HepG2 (cell line): ENCODE measurements around the gene TBC1D21. TPM values are rescaled to one million over a fixed set of nuclear protein-coding genes. Genes with fewer than 3 reads are reported as not detected.

Experiments used
- ATAC-seq: fragments of 200-7000 bp; cut with Tn5 transposase; 3 replicates; pipeline ENCODE4 v1.9.1; 2020; ENCODE audit warnings: mild to moderate bottlenecking, moderate library complexity
- BruUV-seq: library from RNA; stranded (reverse); fragments of 400-500 nt; replicated peaks from 2 replicates; lab custom pipeline; 2021; lab: Mats Ljungman, UMichigan
- CTCF ChIA-PET: fragments of 300-600 bp; formaldehyde crosslinking; extraction: SDS; loops from one replicate; lab custom pipeline; 2021; ENCODE audit warnings: low total read pairs, inconsistent platforms, low intra/inter-chr PET ratio; lab: Yijun Ruan, JAX
- POLR2A ChIA-PET: fragments of 350-600 bp; sonication (Branson Sonifier 250); formaldehyde crosslinking; loops from one replicate; lab custom pipeline; 2020; ENCODE audit warnings: antibody characterized with exemption, inconsistent platforms; lab: Yijun Ruan, JAX
- DNase-seq: peaks from one replicate; pipeline ENCODE4 v3.0.0-alpha.2; 2015; ENCODE audit warnings: low spot score
- FAIRE-seq: peaks from 3 replicates; lab custom pipeline; 2011; peaks lifted over from hg19 to GRCh38; lab: Jason Lieb, UNC
- H2AFZ ChIP-seq: one replicate; pipeline ENCODE4 v1.6.1; 2011; ENCODE audit warnings: low read length, inconsistent platforms
- H3K27ac ChIP-seq: fragments of 300-600 bp; 3 replicates; pipeline ENCODE4 v1.8.0; 2011; ENCODE audit warnings: mixed run types, mild to moderate bottlenecking, mixed read lengths, low read length, inconsistent platforms; ENCODE audit not compliant: insufficient read depth; ENCODE audit errors: extremely low read length
- H3K27me3 ChIP-seq, 2 experiments: fragments of 200-600 bp in 1 of 2; 2 replicates in 1 of 2; 3 replicates in 1 of 2; pipeline versions ENCODE4 v1.6.0 to v1.8.0; 2011; ENCODE audit warnings: low read length in 2 of 2, mild to moderate bottlenecking in 2 of 2, moderate library complexity in 2 of 2, inconsistent platforms in 1 of 2; ENCODE audit not compliant: insufficient read depth in 2 of 2, control insufficient read depth in 1 of 2
- H3K36me3 ChIP-seq, 2 experiments: fragments of 200-600 bp in 1 of 2; replicated peaks in 1 of 2; 2 replicates in 1 of 2; 3 replicates in 1 of 2; pipeline versions ENCODE4 v1.5.1 to v1.8.0; 2011; ENCODE audit warnings: low read length in 2 of 2, inconsistent platforms in 1 of 2; ENCODE audit not compliant: insufficient read depth in 2 of 2, control insufficient read depth in 1 of 2
- H3K4me1 ChIP-seq: 2 replicates; pipeline ENCODE4 v1.5.1; 2012; ENCODE audit warnings: low read length, inconsistent platforms; ENCODE audit not compliant: insufficient read depth
- H3K4me2 ChIP-seq: 2 replicates; pipeline ENCODE4 v1.6.0; 2011; ENCODE audit warnings: low read depth, low read length, inconsistent platforms
- H3K4me3 ChIP-seq, 3 experiments: fragments of 200-600 bp in 1 of 3; sonication (generic), shearing (Covaris generic) in 1 of 3; replicated peaks in 1 of 3; 2 replicates each; pipeline ENCODE4 v1.5.1; 2011 to 2016; ENCODE audit warnings: low read length in 3 of 3, inconsistent platforms in 2 of 3, low read depth in 2 of 3, mild to moderate bottlenecking in 2 of 3, control low read depth in 1 of 3, mixed read lengths in 1 of 3; ENCODE audit not compliant: insufficient read depth in 1 of 3
- H3K79me2 ChIP-seq: one replicate; pipeline ENCODE4 v1.6.1; 2011; ENCODE audit warnings: low read length, inconsistent platforms; ENCODE audit not compliant: insufficient read depth
- H3K9ac ChIP-seq: 2 replicates; pipeline ENCODE4 v1.6.0; 2011; ENCODE audit warnings: mild to moderate bottlenecking, low read depth, low read length, inconsistent platforms; ENCODE audit not compliant: insufficient read depth
- H3K9me3 ChIP-seq: 2 replicates; pipeline ENCODE4 v1.5.1; 2012; ENCODE audit warnings: mild to moderate bottlenecking, low read length
- H4K20me1 ChIP-seq: 2 replicates; pipeline ENCODE4 v1.6.0; 2011; ENCODE audit warnings: inconsistent platforms, mild to moderate bottlenecking, low read length, moderate library complexity; ENCODE audit not compliant: insufficient read depth
- BCL6 ChIP-seq: IDR thresholded peaks from 2 replicates; pipeline ENCODE4 v1.6.1; 2016; ENCODE audit warnings: missing genetic modification reagents, missing compliant biosample characterization
- FOSL1 ChIP-seq: sonication (generic); formaldehyde crosslinking; IDR thresholded peaks from 2 replicates; pipeline ENCODE4 v1.9.0; 2021; ENCODE audit warnings: missing genetic modification reagents, borderline replicate concordance
- POLR2AphosphoS2 ChIP-seq: IDR thresholded peaks from 2 replicates; pipeline ENCODE4 v1.6.1; 2011; ENCODE audit warnings: low read depth, low read length, improper control_type of control experiment
- ZNF543 ChIP-seq: sonication (generic); formaldehyde crosslinking; IDR thresholded peaks from 2 replicates; pipeline ENCODE4 v1.4.0; 2020; ENCODE audit warnings: mild to moderate bottlenecking, missing genetic modification reagents
- ZNF552 ChIP-seq: sonication (generic); formaldehyde crosslinking; IDR thresholded peaks from 2 replicates; pipeline ENCODE4 v1.9.0; 2022; ENCODE audit warnings: missing genetic modification reagents, mild to moderate bottlenecking, borderline replicate concordance
- ZSCAN29 ChIP-seq: sonication (generic); formaldehyde crosslinking; conservative IDR thresholded peaks from 2 replicates; pipeline ENCODE4 v1.4.0; 2020; ENCODE audit warnings: mild to moderate bottlenecking, missing genetic modification reagents
- WGBS: methylation state at CpG from one replicate; pipeline ENCODE4 v1.1.6; 2017; ENCODE audit warnings: low lambda C conversion rate; 5-methylcytosine and 5-hydroxymethylcytosine counted together
- in situ Hi-C: cut with HindIII; loops from 2 replicates; pipeline ENCODE4 v1.10.0; 2017; ENCODE audit warnings: low pct_unique_long_range_greater_than_20kb; ENCODE audit not compliant: extremely low pct_ligation_motif_present
- intact Hi-C: fragments of 100-400 bp; cut with micrococcal nuclease; formaldehyde crosslinking; loops from one replicate; pipeline ENCODE4 v1.10.0; 2022; ENCODE audit not compliant: unreplicated experiment
- polyA plus RNA-seq, 8 experiments: library from polyadenylated mRNA; depleted of rRNA in 3 of 8; stranded (reverse) in 7 of 8; unstranded in 1 of 8; fragments of >200 nt; fragmentation: Illumina TruSeq in 4 of 8; extraction: Trizol in 4 of 8; gene quantifications; 2 replicates each; pipeline versions ENCODE4 v1.2.1 to v1.2.3, GENCODE V29; 2011 to 2016; ENCODE audit warnings: low read depth in 4 of 8, missing spikeins in 1 of 8, mixed read lengths in 1 of 8; ENCODE audit not compliant: insufficient read depth in 1 of 8
- total RNA-seq, 5 experiments: library from RNA; depleted of rRNA; stranded (reverse); fragments of >200 nt; fragmentation: Illumina TruSeq; extraction: Trizol; gene quantifications; 2 replicates each; pipeline ENCODE4 v1.2.3, GENCODE V29; 2016; ENCODE audit warnings: low read depth in 1 of 5
- TF ChIP-seq, protein P1 (sequence below): sonication (generic); formaldehyde crosslinking; IDR thresholded peaks from 2 replicates; pipeline ENCODE4 v1.4.0; 2020; ENCODE audit warnings: missing genetic modification reagents
- TF ChIP-seq, protein P2 (sequence below): sonication (generic); formaldehyde crosslinking; IDR thresholded peaks from 2 replicates; pipeline ENCODE4 v1.4.0; 2020; ENCODE audit warnings: missing genetic modification reagents
- TF ChIP-seq, protein P3 (sequence below): sonication (generic); formaldehyde crosslinking; IDR thresholded peaks from 2 replicates; pipeline ENCODE4 v1.8.0; 2022; ENCODE audit warnings: mild to moderate bottlenecking, missing genetic modification reagents, moderate library complexity
- TF ChIP-seq, protein P4 (sequence below): sonication (generic); formaldehyde crosslinking; conservative IDR thresholded peaks from 2 replicates; pipeline ENCODE4 v1.5.0; 2020; ENCODE audit warnings: missing genetic modification reagents
- TF ChIP-seq, protein P5 (sequence below): sonication (generic); formaldehyde crosslinking; IDR thresholded peaks from 2 replicates; pipeline ENCODE4 v1.4.0; 2020; ENCODE audit warnings: missing genetic modification reagents
- TF ChIP-seq, protein P6 (sequence below): sonication (generic); formaldehyde crosslinking; IDR thresholded peaks from 2 replicates; pipeline ENCODE4 v1.8.0; 2022; ENCODE audit warnings: mild to moderate bottlenecking, missing genetic modification reagents

TBC1D21 gene
- total and polyA plus RNA-seq, 2 of the 13 experiments (the other 11 are each of a cell fraction or from before 2014, with no cell fraction given) = not detected

DNA sequence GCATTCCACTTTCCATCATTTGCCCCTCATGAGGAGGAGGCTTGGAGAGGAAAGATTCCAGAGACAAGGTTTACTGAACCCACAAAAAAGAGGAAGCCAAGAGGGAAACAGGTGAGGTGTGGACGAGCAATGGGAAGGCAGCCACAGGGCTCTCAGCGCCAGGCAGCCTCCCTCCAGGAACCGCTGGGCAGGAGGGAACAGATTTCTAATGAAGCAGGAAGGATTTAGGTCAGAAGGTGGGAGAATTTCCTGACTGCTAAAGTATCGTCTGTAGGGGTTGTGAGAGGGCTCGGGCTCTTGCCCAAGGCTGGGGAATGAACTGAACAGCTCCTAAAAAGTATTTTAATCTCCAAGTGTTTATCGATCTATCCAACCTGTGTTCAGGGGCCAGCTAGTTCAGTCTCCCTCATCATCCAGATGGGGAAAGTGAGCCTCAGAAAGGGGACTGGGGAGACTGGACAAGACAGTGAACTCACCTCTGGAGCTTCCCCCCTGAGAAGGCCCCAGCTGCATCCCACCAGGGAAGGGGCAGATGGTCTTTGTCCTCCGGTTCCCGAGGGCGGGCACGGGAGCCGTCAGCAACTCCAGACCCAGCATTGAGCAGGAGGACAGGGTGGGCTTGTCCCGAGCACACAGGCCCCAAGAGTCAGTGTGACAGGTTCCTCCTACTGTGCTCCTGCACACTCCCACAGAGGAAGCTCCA is 63.4 kb downstream of the TBC1D21 start:
- Histone ChIP-seq H3K27ac (no peak overlapping the region), H3K9me3 (no peaks in the 10 kb centered on the region), H3K4me1 (peaks cover 15% of the 10 kb centered on the region), H2AFZ (no peak overlapping the region), H3K4me2 (no peak overlapping the region), H3K9ac (no peak overlapping the region), H3K36me3 (no peaks in the 10 kb centered on the region), H3K79me2 (no peaks in the 10 kb centered on the region), H3K4me3 (no peak overlapping the region), H4K20me1 (peaks cover 3% of the 10 kb centered on the region), H3K27me3 (peaks cover 4 to 27% of the 10 kb centered on the region in 2 experiments; a peak in 3 of 5 replicates)
- ChIA-PET CTCF (no interaction called here), POLR2A (no interaction called here)
- WGBS = 20% methylated on average over 11 of the region's 12 CpGs
- FAIRE-seq (no peak), ATAC-seq (no peak), DNase-seq (no peak)
- BruUV-seq = no TSS peak
- in situ Hi-C loops = no loop called here
- intact Hi-C loops = no loop called here
- TF ChIP-seq ZNF552 (CRISPR knock-in tag) (no peak), ZSCAN29 (no peak), FOSL1 (CRISPR knock-in tag) (no peak), POLR2AphosphoS2 (no peak), BCL6 (CRISPR knock-in tag) (no peak), ZNF543 (CRISPR knock-in tag) (no peak)
- TF ChIP-seq, protein P1, sequence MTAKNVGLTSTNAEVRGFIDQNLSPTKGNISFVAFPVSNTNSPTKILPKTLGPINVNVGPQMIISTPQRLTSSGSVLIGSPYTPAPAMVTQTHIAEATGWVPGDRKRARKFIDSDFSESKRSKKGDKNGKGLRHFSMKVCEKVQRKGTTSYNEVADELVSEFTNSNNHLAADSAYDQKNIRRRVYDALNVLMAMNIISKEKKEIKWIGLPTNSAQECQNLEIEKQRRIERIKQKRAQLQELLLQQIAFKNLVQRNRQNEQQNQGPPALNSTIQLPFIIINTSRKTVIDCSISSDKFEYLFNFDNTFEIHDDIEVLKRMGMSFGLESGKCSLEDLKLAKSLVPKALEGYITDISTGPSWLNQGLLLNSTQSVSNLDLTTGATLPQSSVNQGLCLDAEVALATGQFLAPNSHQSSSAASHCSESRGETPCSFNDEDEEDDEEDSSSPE (CRISPR knock-in tag) = no peak
- TF ChIP-seq, protein P2, sequence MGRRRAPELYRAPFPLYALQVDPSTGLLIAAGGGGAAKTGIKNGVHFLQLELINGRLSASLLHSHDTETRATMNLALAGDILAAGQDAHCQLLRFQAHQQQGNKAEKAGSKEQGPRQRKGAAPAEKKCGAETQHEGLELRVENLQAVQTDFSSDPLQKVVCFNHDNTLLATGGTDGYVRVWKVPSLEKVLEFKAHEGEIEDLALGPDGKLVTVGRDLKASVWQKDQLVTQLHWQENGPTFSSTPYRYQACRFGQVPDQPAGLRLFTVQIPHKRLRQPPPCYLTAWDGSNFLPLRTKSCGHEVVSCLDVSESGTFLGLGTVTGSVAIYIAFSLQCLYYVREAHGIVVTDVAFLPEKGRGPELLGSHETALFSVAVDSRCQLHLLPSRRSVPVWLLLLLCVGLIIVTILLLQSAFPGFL = no peak
- TF ChIP-seq, protein P3, sequence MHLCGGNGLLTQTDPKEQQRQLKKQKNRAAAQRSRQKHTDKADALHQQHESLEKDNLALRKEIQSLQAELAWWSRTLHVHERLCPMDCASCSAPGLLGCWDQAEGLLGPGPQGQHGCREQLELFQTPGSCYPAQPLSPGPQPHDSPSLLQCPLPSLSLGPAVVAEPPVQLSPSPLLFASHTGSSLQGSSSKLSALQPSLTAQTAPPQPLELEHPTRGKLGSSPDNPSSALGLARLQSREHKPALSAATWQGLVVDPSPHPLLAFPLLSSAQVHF (CRISPR knock-in tag) = no peak
- TF ChIP-seq, protein P4, sequence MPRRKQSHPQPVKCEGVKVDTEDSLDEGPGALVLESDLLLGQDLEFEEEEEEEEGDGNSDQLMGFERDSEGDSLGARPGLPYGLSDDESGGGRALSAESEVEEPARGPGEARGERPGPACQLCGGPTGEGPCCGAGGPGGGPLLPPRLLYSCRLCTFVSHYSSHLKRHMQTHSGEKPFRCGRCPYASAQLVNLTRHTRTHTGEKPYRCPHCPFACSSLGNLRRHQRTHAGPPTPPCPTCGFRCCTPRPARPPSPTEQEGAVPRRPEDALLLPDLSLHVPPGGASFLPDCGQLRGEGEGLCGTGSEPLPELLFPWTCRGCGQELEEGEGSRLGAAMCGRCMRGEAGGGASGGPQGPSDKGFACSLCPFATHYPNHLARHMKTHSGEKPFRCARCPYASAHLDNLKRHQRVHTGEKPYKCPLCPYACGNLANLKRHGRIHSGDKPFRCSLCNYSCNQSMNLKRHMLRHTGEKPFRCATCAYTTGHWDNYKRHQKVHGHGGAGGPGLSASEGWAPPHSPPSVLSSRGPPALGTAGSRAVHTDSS (CRISPR knock-in tag) = no peak
- TF ChIP-seq, protein P5, sequence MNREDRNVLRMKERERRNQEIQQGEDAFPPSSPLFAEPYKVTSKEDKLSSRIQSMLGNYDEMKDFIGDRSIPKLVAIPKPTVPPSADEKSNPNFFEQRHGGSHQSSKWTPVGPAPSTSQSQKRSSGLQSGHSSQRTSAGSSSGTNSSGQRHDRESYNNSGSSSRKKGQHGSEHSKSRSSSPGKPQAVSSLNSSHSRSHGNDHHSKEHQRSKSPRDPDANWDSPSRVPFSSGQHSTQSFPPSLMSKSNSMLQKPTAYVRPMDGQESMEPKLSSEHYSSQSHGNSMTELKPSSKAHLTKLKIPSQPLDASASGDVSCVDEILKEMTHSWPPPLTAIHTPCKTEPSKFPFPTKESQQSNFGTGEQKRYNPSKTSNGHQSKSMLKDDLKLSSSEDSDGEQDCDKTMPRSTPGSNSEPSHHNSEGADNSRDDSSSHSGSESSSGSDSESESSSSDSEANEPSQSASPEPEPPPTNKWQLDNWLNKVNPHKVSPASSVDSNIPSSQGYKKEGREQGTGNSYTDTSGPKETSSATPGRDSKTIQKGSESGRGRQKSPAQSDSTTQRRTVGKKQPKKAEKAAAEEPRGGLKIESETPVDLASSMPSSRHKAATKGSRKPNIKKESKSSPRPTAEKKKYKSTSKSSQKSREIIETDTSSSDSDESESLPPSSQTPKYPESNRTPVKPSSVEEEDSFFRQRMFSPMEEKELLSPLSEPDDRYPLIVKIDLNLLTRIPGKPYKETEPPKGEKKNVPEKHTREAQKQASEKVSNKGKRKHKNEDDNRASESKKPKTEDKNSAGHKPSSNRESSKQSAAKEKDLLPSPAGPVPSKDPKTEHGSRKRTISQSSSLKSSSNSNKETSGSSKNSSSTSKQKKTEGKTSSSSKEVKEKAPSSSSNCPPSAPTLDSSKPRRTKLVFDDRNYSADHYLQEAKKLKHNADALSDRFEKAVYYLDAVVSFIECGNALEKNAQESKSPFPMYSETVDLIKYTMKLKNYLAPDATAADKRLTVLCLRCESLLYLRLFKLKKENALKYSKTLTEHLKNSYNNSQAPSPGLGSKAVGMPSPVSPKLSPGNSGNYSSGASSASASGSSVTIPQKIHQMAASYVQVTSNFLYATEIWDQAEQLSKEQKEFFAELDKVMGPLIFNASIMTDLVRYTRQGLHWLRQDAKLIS (CRISPR knock-in tag) = no peak
- TF ChIP-seq, protein P6, sequence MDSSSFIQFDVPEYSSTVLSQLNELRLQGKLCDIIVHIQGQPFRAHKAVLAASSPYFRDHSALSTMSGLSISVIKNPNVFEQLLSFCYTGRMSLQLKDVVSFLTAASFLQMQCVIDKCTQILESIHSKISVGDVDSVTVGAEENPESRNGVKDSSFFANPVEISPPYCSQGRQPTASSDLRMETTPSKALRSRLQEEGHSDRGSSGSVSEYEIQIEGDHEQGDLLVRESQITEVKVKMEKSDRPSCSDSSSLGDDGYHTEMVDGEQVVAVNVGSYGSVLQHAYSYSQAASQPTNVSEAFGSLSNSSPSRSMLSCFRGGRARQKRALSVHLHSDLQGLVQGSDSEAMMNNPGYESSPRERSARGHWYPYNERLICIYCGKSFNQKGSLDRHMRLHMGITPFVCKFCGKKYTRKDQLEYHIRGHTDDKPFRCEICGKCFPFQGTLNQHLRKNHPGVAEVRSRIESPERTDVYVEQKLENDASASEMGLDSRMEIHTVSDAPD (CRISPR knock-in tag) = no peak
